Measurements from ENCODE around the gene JUP.
"Not testable (repeated sequence)": the region's sequence is repeated elsewhere in the genome, so short reads cannot be mapped to it uniquely, and the experiment has no call there.

Gene JUP

GRCh38 chr17:41786227-41787020 lies at the start of gene JUP:
Gene JUP, minus strand, starts transcription at chr17:41786711. Its CDS starts 14,857 bp downstream, at chr17:41771854.
- peak; percentile 69 to 72 for DNase-seq (ENCODE audit: low read depth in 2 of 2)

DNA sequence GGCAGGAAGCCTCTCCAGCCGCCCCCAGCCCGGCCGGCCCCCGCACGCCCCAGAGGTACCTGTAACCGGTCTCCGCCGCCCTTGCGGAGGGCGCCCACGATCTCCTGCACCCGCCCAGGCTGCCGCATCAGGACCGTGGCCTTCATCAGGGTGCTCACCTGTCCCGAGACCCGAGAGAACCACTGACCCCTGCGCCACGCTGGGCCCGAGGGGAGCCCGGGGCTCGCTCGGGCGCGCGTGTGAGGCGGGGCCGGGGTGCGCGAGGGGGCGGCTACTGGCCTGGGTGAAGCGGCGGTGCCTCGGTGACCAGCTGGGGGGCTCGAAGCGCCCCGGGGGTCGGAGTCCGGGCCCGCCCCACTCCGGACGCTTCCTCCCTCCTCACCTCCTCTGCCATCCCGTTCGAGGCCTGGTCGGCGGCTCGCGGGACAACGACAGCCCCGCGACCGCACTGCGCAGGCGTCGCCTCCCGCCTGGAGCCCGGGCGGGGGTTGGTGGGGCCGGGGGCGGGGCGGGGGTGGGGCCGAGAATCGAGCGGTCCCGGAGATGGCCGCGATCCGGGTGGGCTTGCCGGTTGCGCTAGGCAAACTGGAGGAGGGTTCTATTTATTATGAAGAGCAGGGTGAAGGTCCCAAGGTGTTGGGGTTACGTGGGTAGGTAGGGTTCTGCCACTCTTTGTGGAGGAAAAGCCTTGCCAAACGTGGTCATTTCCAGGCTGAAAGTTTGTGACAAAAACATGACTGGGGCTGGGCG lies 49.5 kb upstream of the JUP start, which contains the start of gene NT5C3B:
Gene NT5C3B (minus strand): TSS at position 433 of the 750 bp plus-strand sequence. CDS start 39 bp downstream, at position 394.
- peak in 1 of 2 donors; percentile 18 for DNase-seq (ENCODE audit: low read depth in 2 of 2)

DNA sequence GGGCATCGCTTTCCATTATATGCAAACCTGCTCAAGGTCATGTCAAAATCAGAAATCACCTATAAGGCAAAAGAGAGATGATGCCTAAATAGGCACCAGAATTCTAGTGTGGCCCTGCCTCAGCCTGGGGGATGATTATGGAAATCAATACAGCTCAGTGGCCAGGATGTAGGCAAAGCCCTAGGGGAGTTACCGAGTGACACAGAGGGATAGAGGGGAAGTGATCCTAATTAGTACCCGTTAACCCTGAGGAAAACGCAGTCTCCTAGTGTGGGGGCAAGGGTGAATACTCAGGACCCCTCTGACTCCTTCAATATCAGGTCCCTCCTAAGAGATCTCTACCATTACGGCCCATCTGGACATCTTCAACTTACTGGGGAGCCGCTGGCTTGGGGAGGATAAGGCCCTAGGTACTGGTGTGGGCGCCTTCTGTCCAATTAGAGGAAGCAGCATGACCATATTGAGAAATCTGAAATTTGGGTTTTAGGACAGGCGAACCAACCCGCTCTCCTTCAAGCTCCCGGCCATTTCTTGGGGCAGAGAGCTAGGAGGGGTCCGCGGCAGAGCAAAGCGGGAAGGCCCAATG lies 48.8 kb upstream of the JUP start:
- DNase-seq (ENCODE audit: low read depth in 2 of 2), result no peak

GRCh38 chr17:41829961-41830360 lies 43.5 kb upstream of the JUP start:
- not testable (repeated sequence) for DNase-seq (ENCODE audit: low read depth in 2 of 2)

DNA sequence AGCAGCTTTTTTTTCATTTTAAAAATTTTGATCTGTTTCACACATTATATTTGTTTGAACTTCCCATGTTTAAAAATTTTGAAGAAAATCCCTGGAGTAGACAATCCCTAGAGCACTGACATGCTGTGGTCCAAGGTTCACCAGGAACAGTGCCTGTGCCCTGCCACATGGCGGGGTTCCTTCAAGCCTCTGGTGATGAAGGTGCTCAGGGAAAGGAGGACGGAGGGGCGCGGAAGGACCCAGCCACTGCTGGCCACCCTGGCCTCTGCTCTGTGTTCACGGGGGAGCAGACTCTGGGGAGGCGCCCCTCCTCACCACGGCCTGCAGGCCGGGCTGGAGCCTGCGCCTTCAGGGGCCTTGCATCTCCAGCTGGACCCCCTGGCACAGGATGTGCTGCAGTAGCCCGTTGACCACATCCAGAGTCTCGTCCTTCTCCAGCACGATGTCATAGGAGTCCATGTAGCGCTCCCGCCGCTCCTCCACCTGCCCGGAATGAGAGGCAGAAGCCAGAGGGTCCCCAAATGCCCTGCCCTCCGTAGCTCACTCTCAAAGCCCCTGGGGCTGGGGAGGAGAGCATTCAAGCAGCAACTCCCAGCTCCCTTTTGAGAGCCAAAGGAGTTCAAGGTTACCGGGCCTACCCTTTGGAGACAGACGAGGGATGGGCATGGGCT lies 38.8 kb upstream of the JUP start:
- no peak for DNase-seq (ENCODE audit: low read depth in 2 of 2)

- no peak for DNase-seq (ENCODE audit: low read depth in 2 of 2)
Measured at GRCh38 chr17:41824086-41824485, 37.6 kb upstream of the JUP start.

GRCh38 chr17:41823580-41823979 lies 37.1 kb upstream of the JUP start:
- DNase-seq (ENCODE audit: low read depth in 2 of 2), result no peak

DNA sequence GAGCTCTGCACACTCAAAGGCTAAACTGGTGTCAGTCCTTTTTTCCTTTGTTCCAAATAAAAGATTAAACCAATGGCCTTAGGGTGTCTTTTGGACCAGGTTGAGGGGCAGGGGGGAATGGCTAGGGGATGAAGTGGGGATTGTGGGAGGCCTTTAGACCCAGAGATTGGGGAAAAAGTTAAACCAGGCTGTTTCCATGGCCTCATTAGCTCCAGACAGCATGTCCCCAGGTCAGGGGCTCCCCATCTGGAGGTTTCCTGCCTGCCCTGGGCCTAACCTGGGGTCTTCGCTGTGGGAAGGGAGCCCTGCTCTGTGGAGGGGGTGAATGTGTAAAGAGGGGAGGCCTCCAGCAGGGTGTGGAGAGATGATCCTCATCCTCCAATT lies 36.6 kb upstream of the JUP start:
- no peak for DNase-seq (ENCODE audit: low read depth in 2 of 2)

- DNase-seq (ENCODE audit: low read depth in 2 of 2), result no peak
Measured at GRCh38 chr17:41822216-41823140, 36.0 kb upstream of the JUP start.

- no peak for DNase-seq (ENCODE audit: low read depth in 2 of 2)
Measured at GRCh38 chr17:41821776-41822175, 35.3 kb upstream of the JUP start.

DNA sequence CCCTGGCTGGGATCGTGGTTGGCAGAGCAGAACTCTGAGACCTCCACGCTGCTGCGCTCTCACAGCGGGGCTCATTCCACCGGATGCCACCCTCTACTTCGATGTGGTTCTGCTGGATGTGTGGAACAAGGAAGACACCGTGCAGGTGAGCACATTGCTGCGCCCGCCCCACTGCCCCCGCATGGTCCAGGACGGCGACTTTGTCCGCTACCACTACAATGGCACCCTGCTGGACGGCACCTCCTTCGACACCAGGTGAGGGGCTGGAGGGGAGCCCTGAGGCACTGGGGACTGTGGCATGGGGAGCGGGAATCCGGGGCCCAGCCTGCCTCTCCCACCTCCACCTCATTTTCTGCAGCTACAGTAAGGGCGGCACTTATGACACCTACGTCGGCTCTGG lies 31.5 kb upstream of the JUP start:
- no peak for DNase-seq (ENCODE audit: low read depth in 2 of 2)

GRCh38 chr17:41816637-41817320 lies 30.3 kb upstream of the JUP start:
- no peak for DNase-seq (ENCODE audit: low read depth in 2 of 2)

- no peak for DNase-seq (ENCODE audit: low read depth in 2 of 2)
Measured at GRCh38 chr17:41814195-41814594, 27.7 kb upstream of the JUP start.

GRCh38 chr17:41813699-41814124 lies 27.2 kb upstream of the JUP start:
- DNase-seq (ENCODE audit: low read depth in 2 of 2), result no peak

DNA sequence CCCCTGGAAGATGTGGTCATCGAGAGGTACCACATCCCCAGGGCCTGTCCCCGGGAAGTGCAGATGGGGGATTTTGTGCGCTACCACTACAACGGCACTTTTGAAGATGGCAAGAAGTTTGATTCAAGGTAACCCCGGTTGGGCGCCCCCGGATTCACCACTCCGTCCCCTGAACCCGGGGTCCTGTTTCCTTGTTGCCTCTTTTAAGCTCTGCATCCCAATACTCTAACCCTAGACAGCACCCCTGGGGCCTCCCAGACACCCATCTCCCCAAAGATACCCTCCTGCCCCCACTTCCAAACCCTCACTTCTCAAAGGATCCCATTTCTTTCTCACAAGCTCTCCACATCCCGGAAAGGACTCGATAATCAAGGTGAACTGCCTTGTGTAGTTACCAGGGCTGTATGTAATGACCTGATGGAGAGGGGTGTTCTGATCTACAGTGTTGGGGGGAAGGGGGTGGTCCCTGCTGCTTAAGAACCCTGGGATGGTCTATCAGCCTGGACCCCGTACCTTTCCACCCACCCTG lies 26.7 kb upstream of the JUP start:
- no peak for DNase-seq (ENCODE audit: low read depth in 2 of 2)

DNA sequence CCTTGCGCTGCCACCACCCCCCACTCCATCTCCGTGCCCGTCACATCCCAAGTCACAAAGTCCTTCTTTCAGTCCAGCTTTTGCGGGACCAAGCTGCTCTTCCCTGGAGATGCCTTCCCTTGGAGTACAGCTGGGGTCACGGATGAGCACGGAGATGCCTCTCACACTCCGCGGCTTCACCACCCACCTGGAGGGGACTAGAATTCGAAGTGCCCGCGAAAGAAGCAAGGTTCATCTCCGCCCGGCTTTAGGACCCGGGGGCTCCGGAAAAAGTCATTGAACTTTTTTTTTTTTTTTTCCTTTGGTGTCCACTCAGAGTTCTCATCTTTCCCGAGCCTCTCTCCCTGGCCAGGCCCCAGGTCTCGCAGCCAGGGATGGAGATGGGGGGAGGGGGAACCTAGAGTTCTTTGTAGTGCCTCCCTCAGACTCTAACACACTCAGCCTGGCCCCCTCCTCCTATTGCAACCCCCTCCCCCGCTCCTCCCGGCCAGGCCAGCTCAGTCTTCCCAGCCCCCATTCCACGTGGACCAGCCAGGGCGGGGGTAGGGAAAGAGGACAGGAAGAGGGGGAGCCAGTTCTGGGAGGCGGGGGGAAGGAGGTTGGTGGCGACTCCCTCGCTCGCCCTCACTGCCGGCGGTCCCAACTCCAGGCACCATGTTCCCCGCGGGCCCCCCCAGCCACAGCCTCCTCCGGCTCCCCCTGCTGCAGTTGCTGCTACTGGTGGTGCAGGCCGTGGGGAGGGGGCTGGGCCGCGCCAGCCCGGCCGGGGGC lies 26.1 kb upstream of the JUP start, which contains the start of gene FKBP10:
Gene FKBP10 (plus strand): TSS at position 624 of the 771 bp plus-strand sequence. CDS start 31 bp downstream, at position 655.
- peak in 1 of 2 donors; percentile 24 for DNase-seq (ENCODE audit: low read depth in 2 of 2)

GRCh38 chr17:41811549-41812380 lies 25.3 kb upstream of the JUP start, which contains the start of gene P3H4:
Gene P3H4, minus strand, starts transcription at chr17:41811949. Its CDS starts 34 bp downstream, at chr17:41811915.
- DNase-seq (ENCODE audit: low read depth in 2 of 2), result peak; percentile 18 to 39
